HG03521 (cell line): ENCODE data around the gene EBF4.

ENCODE experiments used
- ATAC-seq: cut with Tn5 transposase; IDR thresholded peaks from one replicate; pipeline ENCODE4 v1.9.1; 2021; ENCODE audit warnings: mild to moderate bottlenecking, moderate library complexity; ENCODE audit not compliant: unreplicated experiment

The EBF4 gene, protein sequence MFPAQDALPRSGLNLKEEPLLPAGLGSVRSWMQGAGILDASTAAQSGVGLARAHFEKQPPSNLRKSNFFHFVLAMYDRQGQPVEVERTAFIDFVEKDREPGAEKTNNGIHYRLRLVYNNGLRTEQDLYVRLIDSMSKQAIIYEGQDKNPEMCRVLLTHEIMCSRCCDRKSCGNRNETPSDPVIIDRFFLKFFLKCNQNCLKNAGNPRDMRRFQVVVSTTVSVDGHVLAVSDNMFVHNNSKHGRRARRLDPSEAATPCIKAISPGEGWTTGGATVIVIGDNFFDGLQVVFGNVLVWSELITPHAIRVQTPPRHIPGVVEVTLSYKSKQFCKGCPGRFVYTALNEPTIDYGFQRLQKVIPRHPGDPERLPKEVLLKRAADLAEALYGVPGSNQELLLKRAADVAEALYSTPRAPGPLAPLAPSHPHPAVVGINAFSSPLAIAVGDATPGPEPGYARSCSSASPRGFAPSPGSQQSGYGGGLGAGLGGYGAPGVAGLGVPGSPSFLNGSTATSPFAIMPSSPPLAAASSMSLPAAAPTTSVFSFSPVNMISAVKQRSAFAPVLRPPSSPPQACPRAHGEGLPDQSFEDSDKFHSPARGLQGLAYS

DNA sequence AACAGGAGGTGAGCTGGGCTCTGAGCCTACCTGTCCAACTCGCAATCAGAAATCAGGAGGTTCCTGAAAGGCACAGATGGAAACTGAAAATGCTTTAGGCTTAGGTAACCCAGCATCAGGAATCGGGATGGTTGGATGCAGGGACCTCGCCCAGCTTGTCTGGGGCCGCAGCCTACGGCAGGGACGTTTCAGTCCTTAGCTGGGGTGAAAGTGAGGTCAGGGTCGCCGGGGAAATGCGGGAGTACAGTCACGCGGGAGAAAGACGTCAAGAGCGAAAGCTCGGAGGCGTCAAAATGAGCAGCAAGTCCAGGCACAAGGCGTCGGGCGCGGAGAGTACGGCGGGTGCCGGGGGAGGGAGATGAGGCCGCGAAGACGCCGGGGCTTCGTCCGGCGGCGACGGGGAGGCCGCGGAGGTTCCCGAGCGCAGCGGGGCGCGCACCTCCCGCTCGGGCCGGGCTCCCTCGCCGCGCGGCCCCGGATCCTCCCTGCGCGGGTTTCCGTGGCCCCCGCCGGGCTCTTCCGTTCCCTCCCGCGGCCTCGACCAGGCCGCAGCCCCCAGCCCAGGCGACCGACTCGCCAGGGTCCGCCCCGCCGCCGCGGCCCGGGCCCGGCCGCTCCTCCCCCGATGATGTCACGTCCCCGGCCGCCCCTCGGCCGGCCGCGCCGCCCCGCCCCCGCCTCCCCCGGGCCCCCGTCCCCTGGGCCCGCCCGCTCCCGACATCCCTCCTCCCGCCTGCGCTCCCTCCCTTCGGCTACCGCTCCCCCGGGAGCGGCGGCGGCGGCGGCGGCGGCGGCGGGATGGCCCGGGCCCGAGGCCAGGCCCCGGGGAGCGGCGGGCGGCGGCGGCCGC lies at the start of gene EBF4:
Gene EBF4 (plus strand): TSS at position 745 of the 850 bp plus-strand sequence. CDS start 866 bp downstream, outside the sequence.
- ATAC-seq = no peak

DNA sequence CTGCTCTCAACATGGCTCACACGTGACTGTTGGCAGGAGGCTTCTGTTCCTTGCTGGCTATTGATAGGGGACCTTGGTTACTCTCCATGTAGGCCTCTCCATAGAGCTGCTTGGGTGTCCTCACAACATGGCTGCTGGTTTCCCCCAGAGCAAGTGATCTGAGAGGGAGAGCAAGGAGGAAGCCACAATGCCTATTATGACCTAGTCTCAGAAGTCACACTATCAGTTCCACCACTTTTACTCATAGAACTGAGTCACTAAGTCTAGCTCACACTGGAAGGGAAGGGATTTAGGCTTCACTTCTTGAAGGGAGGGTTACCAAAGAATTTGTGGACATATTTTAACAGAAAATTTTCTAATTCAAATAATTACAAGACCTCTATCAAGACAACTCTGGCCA lies 48.9 kb upstream of the EBF4 start:
- no peak for ATAC-seq

DNA sequence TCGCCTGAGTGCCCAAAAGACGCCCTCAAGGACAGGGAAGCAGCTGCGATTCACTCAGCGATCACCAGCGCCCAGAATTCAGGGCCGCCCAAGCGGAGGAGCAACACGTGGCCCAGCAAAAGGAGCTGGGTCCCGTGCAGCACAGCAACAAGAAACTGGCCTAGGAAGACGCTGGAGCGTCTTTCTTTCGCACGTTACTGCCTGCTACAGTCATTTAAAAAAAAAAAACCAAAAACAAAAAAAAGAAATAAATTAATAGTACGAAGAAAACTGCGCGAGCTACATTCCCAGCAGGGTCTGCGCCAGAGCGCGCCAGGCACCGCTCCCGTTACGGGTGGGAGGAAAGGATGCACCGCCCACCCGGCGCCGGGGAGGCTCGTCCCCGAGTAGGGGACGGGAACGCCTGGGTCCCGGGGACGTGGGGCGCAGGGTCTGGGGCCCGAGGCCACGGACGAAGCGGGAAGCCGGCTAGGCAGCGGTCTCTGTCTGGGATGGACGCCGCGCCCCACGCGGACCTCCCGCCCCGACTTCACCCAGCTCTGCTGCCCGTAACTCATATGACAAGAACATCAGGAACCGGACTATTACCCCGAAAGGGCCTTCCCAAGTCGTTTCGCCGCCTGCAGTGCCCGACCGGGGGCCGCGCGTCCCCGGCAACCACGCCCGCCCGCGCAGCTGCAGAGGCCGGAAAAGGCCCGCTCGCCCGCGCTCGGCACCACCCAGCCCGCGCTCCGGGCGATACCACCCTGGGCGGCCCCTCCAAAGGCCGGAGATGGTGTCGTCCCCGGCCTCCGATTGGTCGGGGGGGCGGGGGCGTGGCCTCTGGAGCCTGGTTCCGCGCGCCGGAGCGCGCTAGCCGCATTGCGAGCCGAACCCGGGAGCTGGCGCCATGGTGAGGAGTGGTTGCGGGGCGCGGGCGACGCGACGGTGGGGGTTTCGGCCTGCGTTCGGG lies 40.5 kb upstream of the EBF4 start, which contains the start of gene NOP56:
Gene NOP56 (plus strand): TSS at position 861 of the 952 bp plus-strand sequence. CDS start 29 bp downstream, at position 890.
- peak; percentile 84 for ATAC-seq

DNA sequence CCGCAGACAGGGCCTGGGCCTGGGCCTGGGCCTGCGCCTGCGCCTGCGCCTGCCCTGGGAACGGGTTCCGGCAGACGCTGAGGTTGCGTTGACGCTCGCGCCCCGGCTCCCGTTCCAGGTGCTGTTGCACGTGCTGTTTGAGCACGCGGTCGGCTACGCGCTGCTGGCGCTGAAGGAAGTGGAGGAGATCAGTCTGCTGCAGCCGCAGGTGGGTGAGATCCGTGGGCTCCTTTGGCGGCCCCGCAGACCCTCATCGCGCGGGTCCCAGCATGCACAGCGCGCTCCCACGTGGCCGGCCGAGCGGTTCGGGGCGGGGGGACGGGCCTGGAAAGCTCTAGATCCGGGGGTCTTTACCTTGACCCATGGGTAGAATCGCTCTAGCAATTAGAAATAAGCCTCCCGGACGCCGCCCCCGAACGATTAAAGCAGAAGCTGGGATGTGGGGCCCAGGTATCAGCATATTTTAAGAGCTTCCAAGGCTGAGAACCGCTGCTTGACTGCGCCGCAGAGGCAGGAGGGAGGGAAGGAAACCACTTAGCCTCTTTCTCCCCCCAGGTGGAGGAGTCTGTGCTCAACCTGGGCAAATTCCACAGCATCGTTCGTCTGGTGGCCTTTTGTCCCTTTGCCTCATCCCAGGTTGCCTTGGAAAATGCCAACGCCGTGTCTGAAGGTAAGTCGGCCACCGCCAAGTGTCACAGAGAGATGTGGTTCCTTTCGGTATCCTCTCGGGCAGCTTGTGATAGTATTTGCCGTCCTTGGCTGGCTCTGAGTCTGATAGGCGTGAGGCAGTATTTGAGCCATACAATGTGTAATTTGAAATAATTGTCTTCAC lies 39.6 kb upstream of the EBF4 start:
- ATAC-seq = peak; percentile 35

DNA sequence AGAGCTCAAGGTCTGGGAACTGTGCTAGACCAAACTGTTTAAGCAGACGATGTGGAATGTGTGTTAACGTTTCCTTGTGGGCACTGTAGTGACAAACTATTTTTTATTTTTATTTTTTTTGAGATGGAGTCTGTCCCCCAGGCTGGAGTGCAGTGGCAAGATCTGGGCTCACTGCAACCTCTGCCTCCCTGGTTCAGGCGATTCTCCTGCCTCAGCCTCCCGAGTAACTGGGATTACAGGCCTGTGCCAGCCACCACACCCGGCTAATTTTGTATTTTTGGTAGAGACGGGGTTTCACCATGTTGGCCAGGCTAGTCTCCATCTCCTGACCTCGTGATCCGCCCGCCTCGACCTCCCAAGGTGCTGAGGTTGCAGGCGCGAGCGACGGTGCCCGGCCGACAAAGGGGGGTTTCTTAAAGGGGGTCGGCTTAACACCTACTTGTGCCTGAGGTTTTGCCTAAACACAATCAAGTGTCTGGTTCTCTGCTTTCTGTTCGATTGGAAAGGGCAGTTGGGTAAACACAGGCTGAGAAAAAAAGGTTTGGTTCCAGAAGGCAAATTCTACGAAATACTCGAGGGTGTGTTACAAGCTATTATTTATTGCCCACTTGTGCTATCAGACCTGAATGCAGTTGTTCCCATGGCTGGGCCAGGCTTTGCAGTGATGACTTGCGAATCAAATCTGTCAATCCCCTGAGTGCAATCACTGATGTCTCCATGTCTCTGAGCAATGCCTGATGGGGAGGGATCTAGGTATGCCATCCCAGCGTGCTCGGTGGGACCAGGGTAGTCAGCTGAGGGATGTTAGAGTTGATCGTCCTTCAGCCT lies 38.8 kb upstream of the EBF4 start:
- ATAC-seq = no peak

DNA sequence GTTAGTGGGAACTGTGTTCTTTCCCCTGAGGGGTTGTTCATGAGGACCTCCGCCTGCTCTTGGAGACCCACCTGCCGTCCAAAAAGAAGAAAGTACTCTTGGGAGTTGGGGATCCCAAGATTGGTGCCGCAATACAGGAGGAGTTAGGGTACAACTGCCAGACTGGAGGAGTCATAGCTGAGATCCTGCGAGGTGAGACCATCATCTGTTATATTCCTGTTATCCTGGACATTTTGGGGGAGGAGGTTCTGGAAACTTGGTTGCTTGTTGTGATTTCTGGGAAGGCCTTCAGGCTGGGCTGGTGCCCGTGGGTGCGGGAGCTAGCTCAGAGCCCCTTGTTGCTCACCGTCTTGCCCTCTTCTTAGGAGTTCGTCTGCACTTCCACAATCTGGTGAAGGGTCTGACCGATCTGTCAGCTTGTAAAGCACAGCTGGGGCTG lies 38.2 kb upstream of the EBF4 start:
- no peak for ATAC-seq

DNA sequence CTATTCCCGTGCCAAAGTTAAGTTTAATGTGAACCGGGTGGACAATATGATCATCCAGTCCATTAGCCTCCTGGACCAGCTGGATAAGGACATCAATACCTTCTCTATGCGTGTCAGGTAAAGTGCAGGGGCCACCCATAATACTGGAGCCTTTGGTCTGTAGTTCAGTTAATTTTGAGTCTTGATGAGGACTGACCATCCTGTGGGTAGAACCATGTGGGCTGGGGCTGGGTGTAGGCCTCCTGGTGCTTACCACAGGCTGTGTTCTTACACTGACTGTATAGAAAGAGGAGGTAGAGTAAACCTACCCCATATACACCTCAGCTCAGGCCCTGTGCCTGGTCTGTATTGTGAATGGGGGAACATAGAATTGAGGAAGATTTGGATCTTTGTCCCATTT lies 37.7 kb upstream of the EBF4 start:
- no peak for ATAC-seq

DNA sequence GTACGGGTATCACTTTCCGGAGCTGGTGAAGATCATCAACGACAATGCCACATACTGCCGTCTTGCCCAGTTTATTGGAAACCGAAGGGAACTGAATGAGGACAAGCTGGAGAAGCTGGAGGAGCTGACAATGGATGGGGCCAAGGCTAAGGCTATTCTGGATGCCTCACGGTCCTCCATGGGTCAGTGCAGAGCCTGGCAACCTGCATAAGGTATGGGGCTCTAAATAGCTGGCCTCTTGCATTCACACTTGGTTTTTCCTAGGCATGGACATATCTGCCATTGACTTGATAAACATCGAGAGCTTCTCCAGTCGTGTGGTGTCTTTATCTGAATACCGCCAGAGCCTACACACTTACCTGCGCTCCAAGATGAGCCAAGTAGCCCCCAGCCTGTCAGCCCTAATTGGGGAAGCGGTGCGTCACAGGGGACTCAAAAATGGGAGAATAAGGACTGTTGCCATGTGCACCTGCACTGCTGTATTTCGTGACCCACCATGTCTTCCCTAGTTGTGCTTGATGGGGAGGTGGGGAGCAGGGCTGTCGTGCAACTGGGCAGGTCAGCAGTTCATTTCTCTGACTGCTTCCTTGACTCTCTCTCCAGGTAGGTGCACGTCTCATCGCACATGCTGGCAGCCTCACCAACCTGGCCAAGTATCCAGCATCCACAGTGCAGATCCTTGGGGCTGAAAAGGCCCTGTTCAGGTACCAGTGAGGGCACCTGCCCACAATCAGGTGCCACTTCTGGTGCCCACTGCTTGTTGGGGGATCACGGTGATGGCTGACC lies 37.1 kb upstream of the EBF4 start:
- no peak for ATAC-seq

DNA sequence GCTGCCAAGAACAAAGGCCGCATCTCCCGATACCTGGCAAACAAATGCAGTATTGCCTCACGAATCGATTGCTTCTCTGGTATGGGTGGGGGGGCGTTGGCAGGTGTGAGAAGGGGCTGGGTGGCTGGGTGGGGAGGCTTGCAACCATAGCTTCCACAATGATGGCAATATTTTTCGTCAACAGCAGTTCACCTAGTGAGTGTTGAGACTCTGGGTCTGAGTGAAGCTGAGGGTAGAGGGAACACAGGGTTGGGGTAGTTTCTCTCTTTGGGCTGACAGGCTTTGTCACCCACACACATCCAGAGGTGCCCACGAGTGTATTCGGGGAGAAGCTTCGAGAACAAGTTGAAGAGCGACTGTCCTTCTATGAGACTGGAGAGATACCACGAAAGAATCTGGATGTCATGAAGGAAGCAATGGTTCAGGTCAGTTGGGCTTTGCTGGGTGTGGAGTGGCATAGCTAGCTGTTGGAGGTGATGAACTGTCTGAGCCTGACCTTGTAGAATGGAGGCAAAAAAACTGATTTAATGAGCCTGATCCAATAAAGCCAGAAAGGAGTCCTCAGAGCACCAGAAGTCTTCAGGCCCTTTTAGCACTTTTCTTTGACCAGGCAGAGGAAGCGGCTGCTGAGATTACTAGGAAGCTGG lies 36.0 kb upstream of the EBF4 start:
- no peak for ATAC-seq

DNA sequence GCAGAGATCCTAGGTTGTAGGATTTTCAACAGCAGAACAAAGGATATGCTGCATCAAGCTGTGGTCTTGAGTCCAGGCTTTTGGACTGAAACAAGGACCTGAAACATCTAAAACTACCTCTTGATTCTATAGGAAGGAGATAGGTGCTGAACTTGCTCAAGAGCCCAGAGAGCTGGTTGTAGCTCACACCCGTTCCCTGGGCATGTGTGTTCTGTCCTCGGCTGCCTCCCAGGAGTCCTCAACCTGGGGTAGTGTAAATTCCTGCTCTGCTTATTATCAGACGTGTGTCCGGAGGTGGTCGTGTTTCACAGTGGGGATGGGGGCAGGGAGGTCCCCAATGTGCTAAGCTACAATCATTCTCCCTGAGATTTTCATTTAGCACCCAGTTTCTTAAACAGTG lies 35.3 kb upstream of the EBF4 start:
- ATAC-seq = no peak

DNA sequence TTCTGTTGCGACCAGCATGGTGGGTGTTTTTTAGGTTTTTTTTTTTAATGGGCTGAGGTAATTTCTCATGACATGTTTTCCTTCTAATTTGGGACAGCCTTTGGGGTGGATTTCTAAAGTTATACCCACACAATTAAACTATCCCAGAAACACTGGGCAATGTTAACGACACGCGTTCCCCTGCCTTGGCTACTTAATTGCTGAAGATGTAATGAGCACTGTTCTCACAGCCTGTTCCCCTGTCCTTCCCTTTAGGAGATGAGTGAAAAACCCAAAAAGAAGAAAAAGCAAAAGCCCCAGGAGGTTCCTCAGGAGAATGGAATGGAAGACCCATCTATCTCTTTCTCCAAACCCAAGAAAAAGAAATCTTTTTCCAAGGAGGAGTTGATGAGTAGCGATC lies 34.9 kb upstream of the EBF4 start:
- ATAC-seq = no peak

DNA sequence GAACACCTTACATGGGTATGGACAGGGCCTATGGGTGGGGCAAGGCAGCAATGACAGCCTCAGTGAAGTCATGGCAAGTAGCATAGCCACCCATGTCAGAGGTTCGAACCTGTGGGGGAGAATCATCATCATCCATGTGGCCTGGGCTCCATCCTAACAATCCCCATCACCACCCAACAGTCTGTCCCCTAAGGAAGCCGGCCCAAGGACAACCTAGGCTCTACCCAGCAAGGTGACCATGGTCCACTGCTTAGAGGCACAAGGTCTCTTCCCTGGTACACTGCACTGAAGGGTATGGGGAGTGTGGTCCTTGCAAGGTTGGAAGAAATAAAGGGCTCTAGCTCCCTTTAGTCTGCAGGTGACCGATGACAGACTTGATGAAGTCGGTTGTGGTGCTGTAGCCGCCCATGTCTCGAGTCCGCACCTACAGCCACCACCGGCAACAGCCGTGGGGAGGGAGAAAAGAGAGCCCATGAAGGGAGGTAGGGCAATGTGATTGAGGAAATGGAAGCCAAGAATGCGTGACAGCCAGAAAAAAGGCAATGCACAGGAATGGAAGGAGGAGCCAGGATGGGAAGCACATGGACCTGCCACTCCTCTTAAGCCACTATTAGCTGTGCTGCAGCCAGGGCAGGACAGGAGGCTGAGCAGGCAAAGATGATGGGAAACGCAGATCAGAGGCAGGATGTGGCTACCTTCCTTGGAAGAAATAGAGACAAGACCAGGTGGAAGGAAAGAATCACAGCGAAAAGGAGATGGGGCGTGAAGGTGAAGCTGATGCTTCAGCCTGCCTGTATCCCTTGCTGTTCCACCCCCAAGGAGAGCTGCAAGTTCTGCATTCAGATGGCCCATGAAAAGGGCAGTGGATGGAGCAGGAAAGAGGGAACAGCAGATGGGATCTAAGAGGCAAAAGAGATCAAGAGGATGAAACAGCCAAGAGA lies 33.9 kb upstream of the EBF4 start:
- no peak for ATAC-seq

DNA sequence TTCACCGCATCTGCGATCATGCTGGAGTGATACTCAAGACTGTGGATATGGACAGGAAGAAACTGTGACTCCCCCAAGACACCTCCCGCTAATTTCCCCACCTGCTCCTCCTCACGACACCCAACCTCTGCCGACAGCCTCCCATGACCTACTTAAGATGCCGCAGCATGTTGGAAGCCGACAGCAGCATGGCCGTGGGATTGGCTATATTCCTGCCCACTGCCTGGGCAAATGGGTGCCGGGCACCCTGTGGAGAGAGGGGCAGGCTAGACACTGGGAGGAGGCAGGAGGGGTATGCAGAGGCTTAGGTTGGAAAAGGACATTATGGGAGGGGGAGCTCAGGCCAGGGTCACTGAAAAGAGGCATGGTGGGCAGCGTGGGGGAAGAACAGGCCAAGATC lies 33.0 kb upstream of the EBF4 start:
- no peak for ATAC-seq

DNA sequence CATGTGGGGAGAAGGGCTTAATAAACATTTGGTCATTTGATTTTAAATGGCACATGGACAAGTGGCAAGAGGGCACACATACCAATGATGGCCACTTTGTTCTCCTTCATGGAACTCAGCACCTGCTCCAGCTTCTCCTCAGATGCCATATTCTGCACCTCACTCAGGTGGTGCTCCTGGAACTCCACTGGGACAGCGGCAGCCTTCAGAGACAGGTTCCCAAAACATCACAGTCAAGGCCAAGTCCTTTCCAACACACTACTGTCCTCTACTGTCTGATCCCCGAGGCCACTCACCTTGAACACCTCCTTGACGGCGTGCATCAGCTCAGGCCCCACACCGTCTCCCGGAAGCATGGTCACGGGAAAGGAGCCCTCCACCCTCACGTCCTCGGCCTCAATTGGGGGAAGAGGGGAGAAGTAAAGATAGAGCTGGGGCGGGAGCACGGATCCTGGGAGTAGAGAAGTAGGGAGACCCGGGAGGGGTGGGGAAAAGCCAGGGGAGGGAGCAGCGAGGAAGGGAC lies 29.2 kb upstream of the EBF4 start:
- no peak for ATAC-seq

DNA sequence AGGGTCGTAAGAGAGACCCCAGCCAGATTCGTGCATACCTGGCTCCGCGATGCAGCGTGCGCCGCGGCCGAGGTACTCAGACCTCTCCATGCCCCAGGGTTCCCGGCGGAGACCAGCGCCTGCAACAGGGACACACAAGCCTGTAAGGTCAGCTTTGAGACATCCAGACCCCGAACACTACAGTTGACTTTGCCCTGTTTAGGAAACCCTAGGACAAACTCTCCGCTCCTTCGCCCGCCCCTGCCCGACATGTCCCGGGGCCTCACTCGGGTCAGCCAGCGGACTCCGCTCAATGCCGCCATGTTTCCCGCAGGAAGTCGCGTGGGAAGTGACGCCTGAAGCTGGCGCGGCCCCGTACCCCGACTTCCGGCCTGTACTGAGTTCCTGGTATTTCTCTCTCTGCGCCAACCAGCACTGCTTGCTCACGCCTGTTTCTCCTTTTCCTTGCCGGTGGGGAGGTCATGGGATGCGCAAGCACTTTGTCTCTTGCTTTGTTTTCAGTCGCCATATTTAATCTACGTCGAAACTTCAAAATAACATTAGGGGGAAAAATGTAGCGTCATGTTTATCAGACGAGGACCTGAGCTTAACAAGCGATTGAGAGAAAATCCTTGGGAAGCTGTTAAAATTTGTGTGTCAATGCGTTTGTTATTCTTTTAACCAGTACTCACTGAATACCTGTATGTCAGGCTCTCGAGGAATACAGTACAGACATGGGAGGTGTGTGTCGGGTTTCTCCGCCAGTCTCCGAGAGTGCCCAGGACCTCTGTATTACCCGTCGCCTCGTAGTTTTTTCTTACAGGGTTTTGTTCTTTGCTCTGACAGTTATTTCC lies 28.5 kb upstream of the EBF4 start, which contains the start of gene IDH3B:
Gene IDH3B (minus strand): TSS at position 330 of the 833 bp plus-strand sequence. CDS start 28 bp downstream, at position 302.
- peak; percentile 87 for ATAC-seq
